PFSK-1 (cell line): ENCODE measurements around the gene CLEC1A.

ENCODE experiments used
- FOXP2 ChIP-seq: optimal IDR thresholded peaks from 2 replicates; pipeline ENCODE3; 2011; ENCODE audit warnings: borderline replicate concordance, control low read depth, inconsistent platforms; ENCODE audit not compliant: insufficient read depth; ENCODE audit errors: extremely low read length, extremely low read depth
- POLR2AphosphoS5 ChIP-seq: IDR thresholded peaks from 2 replicates; pipeline ENCODE4 v1.6.1; 2012; ENCODE audit warnings: low read depth, mild to moderate bottlenecking, control low read depth, low read length, moderate library complexity
- REST ChIP-seq, 2 experiments: IDR thresholded peaks; 2 replicates each; pipeline versions ENCODE4 v1.6.1 to v1.8.0; 2011 to 2012; ENCODE audit warnings: low read depth in 2 of 2, low read length in 2 of 2, control low read depth in 1 of 2, inconsistent platforms in 1 of 2, mild to moderate bottlenecking in 1 of 2, moderate library complexity in 1 of 2; ENCODE audit not compliant: insufficient read depth in 1 of 2
- SIN3A ChIP-seq: IDR thresholded peaks from 2 replicates; pipeline ENCODE4 v1.6.1; 2012; ENCODE audit warnings: mild to moderate bottlenecking, low read length, moderate library complexity, borderline replicate concordance; ENCODE audit not compliant: insufficient read depth
- TAF1 ChIP-seq: IDR thresholded peaks from 2 replicates; pipeline ENCODE4 v1.6.1; 2012; ENCODE audit warnings: low read length, control low read depth, borderline replicate concordance; ENCODE audit not compliant: insufficient read depth

GRCh38 chr12:10027311-10027710 is 71.5 kb downstream of the CLEC1A start:
- TF ChIP-seq FOXP2 (no peak), POLR2AphosphoS5 (no peak), TAF1 (no peak), REST (IDR thresholded peaks at IDR 0.05; ENCODE audit: insufficient read depth in 1 of 2, low read depth in 2 of 2, low read length in 2 of 2) (no peak), SIN3A (no peak)
